Brain microvascular endothelial cell (primary cell): ENCODE measurements around the gene NAIF1.

ENCODE experiments used
- DNase-seq: peaks from one replicate; pipeline ENCODE4 v3.0.0-alpha.2; 2020
- H3K27ac ChIP-seq: fragments of 250-450 bp; sonication (Bioruptor Pico); 2 replicates; pipeline ENCODE4 v1.5.1; 2020; ENCODE audit warnings: mild to moderate bottlenecking, moderate library complexity
- H3K27me3 ChIP-seq: fragments of 250-450 bp; sonication (Bioruptor Pico); replicated peaks from 2 replicates; pipeline ENCODE4 v1.5.1; 2020; ENCODE audit warnings: mild to moderate bottlenecking
- H3K36me3 ChIP-seq: fragments of 250-450 bp; sonication (Bioruptor Pico); replicated peaks from 2 replicates; pipeline ENCODE4 v1.5.1; 2020; ENCODE audit warnings: mild to moderate bottlenecking
- H3K4me3 ChIP-seq: 2 replicates; pipeline ENCODE4 v1.5.1; 2011; ENCODE audit warnings: low read depth, mild to moderate bottlenecking, control low read depth, low read length, moderate library complexity
- in situ Hi-C: cut with HindIII; loops from 2 replicates; pipeline ENCODE4 v1.10.0; 2017; ENCODE audit warnings: low sequenced_read_pairs, low pct_ligation_motif_present
- TF ChIP-seq, protein P1 (sequence below): IDR thresholded peaks from 2 replicates; pipeline ENCODE4 v1.5.1; 2011; ENCODE audit warnings: low read depth, mild to moderate bottlenecking, moderate library complexity, low read length, control low read depth, inconsistent platforms; ENCODE audit errors: missing control alignments

Gene NAIF1

DNA sequence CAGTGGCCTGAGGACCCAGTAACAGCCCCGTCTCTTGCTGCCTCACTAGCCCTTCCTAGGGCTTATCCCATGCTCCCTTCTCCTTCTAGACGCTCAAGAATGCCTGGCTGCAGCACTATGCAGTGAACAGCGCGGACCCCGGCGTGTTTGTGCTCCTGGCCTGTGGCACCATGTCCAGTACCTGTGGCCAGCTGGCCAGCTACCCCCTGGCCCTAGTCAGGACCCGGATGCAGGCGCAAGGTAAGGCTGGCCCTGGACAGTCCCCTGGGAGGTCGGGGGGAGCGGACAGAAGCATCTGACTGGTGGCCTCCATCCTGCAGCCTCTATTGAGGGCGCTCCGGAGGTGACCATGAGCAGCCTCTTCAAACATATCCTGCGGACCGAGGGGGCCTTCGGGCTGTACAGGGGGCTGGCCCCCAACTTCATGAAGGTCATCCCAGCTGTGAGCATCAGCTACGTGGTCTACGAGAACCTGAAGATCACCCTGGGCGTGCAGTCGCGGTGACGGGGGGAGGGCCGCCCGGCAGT is 39.9 kb upstream of the NAIF1 start:
- peaks cover 61% of the 10 kb centered on the region for H3K36me3 ChIP-seq
- DNase-seq: no peak

DNA sequence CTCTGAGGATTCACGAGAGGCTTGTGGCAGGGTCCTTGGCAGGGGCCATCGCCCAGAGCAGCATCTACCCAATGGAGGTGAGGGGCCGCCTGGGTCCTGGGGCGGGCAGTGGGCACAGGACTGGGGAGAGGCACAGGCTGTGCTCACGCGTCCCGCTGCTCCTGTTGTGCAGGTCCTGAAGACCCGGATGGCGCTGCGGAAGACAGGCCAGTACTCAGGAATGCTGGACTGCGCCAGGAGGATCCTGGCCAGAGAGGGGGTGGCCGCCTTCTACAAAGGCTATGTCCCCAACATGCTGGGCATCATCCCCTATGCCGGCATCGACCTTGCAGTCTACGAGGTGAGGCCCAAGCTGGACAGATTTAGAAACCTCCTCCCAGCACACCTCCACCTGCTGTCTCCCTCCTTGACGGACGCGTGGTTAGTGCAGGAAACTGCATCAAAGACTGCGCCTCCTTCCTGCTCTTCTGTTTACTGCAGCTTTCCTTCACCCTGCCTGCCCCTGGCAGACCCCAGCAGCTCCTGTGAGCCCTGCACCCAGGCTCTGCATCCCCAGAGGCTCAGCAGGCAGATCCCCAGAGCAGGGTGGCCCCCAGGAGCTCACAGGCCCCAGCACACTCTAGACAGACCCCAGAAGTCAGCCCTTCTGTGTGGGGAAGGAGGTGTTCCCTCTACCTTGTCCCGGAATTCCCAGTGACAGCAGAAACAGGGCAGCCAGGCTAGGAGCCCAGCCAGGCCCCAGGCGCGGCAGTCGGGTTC is 39.2 kb upstream of the NAIF1 start:
- no peaks in the 10 kb centered on the region for H3K27me3 ChIP-seq

More for the DNA sequence above, 39.9 kb upstream of the NAIF1 start:
- no peak overlapping the region for H3K4me3 ChIP-seq
- H3K27me3 ChIP-seq: no peaks in the 10 kb centered on the region
- no peak overlapping the region for H3K27ac ChIP-seq
- in situ Hi-C loops: no loop called here
- TF ChIP-seq, protein P1, sequence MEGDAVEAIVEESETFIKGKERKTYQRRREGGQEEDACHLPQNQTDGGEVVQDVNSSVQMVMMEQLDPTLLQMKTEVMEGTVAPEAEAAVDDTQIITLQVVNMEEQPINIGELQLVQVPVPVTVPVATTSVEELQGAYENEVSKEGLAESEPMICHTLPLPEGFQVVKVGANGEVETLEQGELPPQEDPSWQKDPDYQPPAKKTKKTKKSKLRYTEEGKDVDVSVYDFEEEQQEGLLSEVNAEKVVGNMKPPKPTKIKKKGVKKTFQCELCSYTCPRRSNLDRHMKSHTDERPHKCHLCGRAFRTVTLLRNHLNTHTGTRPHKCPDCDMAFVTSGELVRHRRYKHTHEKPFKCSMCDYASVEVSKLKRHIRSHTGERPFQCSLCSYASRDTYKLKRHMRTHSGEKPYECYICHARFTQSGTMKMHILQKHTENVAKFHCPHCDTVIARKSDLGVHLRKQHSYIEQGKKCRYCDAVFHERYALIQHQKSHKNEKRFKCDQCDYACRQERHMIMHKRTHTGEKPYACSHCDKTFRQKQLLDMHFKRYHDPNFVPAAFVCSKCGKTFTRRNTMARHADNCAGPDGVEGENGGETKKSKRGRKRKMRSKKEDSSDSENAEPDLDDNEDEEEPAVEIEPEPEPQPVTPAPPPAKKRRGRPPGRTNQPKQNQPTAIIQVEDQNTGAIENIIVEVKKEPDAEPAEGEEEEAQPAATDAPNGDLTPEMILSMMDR: no peak

DNA sequence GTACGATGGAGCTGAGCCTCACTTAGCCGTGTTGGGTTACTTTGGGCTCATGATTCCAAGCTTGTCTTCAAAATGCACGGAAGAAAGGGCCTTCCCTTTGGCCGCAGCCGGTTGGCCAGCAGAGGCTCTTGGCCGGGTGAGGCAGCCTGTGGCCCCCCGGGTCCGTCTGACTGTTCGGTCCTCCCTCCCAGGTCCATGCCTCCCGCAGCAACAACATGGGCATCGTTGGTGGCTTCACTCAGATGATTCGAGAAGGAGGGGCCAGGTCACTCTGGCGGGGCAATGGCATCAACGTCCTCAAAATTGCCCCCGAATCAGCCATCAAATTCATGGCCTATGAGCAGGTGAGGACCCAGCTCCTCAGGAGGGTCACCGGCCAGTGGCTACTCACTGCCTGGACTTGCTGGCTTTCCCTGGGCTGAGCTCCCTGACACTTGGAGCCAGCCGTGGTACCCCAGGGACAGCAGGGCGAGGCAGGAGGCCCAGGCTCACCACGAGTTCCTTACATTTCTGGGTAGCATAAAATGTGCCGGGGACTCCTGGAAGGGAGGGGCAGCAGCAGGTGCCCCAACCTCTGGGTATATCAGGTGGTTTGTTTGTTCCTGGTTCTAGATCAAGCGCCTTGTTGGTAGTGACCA is 38.5 kb upstream of the NAIF1 start:
- Histone ChIP-seq H3K4me3 (no peak overlapping the region), H3K27me3 (no peaks in the 10 kb centered on the region), H3K27ac (no peak overlapping the region), H3K36me3 (peaks cover 74% of the 10 kb centered on the region)
- DNase-seq: no peak
- in situ Hi-C loops: no loop called here
- TF ChIP-seq, protein P1: no peak

More for the DNA sequence above, 39.2 kb upstream of the NAIF1 start:
- in situ Hi-C loops: no loop called here
- TF ChIP-seq, protein P1: no peak
- Histone ChIP-seq H3K36me3 (peaks cover 67% of the 10 kb centered on the region), H3K27ac (no peak overlapping the region), H3K4me3 (no peak overlapping the region)
- no peak for DNase-seq

DNA sequence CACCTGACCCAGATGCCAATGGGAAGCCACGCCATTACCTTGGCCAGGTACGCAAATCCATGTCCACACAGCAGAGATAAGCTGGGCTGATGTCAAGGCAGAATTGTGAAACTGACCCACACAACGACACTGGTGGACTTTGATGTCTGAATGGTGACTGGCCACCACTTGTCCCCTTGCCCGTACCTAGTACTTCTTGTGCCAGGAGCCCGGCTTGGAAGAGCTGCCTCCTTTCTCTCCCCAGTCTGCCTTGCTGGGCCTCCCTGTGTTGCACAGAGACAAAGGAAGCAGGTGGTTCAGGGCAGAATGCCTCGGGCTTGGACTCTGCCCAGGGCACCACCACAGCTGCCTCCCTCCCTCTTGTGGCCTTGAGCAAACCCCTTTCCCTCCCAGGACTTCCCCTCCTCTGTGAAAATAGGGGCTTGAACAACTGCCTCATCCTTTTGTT is 37.1 kb upstream of the NAIF1 start:
- in situ Hi-C loops: no loop called here
- H3K4me3 ChIP-seq: no peak overlapping the region
- TF ChIP-seq, protein P1: no peak
- H3K36me3 ChIP-seq: peaks cover 75% of the 10 kb centered on the region
- H3K27ac ChIP-seq: no peak overlapping the region
- no peaks in the 10 kb centered on the region for H3K27me3 ChIP-seq
- no peak for DNase-seq

DNA sequence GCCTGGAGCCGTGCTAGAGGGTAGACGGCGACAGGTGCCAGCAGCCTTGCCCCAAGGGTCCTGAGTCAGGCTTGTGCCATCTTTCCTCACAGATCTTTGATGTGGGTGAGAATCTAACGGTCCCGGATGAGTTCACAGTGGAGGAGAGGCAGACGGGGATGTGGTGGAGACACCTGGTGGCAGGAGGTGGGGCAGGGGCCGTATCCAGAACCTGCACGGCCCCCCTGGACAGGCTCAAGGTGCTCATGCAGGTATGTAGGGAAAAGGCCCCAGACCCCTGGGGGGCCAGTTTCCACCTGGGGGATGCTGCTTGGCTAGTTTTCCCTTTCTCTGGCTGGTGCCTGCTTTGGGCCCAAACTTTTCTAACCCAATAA is 36.5 kb upstream of the NAIF1 start:
- Histone ChIP-seq H3K4me3 (no peak overlapping the region), H3K36me3 (peaks cover 71% of the 10 kb centered on the region), H3K27me3 (no peaks in the 10 kb centered on the region), H3K27ac (no peak overlapping the region)
- TF ChIP-seq, protein P1: no peak
- in situ Hi-C loops: no loop called here
- no peak for DNase-seq
